Measurements from ENCODE around the gene SNRPN.

SNRPN gene

DNA sequence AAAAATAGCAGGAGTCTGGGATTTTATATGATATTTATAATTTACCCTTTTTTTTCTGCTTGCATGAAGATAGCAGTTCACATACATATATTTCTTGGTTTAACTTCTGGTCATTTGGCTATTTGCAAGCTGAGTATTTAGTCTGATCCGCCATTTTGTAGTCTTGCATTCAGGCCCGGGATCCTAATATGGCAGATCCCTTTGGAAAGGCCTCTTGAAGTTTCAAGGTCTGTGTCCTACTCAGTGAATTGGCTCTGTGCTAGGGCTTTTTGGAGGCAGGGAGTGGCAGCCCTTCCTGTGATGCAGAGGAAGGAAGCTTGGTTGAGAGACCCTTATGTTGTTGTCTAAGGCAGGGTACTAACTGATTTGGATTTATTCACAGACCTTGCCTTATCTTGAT is 2.9 kb downstream of the SNRPN start:
- Histone ChIP-seq H3K4me1 (ENCODE audit: control insufficient read depth, insufficient read depth, low read length) (no peaks in the 10 kb centered on the region), H3K36me3 (ENCODE audit: control insufficient read depth in 2 of 2, insufficient read depth in 1 of 2, low read length in 2 of 2) (no peaks in the 10 kb centered on the region), H3K27ac (ENCODE audit: extremely low read depth, low read depth, low read length) (no peak overlapping the region), H3K4me3 (ENCODE audit: low read depth, low read length) (no peak overlapping the region), H3K9me3 (ENCODE audit: control insufficient read depth, insufficient read depth, low read depth, low read length) (no peaks in the 10 kb centered on the region)
- POLR2A ChIA-PET: no interaction called here
- TF ChIP-seq, protein P1, sequence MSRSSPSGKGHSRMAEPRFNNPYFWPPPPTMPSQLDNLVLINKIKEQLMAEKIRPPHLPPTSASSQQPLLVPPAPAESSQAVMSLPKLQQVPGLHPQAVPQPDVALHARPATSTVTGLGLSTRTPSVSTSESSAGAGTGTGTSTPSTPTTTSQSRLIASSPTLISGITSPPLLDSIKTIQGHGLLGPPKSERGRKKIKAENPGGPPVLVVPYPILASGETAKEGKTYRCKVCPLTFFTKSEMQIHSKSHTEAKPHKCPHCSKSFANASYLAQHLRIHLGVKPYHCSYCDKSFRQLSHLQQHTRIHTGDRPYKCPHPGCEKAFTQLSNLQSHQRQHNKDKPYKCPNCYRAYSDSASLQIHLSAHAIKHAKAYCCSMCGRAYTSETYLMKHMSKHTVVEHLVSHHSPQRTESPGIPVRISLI (tag by site-specific recombination; IDR thresholded peaks at IDR 0.05): no peak
- TF ChIP-seq, protein P2, sequence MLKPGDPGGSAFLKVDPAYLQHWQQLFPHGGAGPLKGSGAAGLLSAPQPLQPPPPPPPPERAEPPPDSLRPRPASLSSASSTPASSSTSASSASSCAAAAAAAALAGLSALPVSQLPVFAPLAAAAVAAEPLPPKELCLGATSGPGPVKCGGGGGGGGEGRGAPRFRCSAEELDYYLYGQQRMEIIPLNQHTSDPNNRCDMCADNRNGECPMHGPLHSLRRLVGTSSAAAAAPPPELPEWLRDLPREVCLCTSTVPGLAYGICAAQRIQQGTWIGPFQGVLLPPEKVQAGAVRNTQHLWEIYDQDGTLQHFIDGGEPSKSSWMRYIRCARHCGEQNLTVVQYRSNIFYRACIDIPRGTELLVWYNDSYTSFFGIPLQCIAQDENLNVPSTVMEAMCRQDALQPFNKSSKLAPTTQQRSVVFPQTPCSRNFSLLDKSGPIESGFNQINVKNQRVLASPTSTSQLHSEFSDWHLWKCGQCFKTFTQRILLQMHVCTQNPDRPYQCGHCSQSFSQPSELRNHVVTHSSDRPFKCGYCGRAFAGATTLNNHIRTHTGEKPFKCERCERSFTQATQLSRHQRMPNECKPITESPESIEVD (tag by site-specific recombination; IDR thresholded peaks at IDR 0.05): no peak
- no peak for TF ChIP-seq GLI4 (tag by site-specific recombination; IDR thresholded peaks at IDR 0.05)
- TF ChIP-seq ZNF221 (tag by site-specific recombination; IDR thresholded peaks at IDR 0.05; ENCODE audit: borderline replicate concordance): no peak
- no peak for TF ChIP-seq ZNF677 (tag by site-specific recombination; IDR thresholded peaks at IDR 0.05)
- TF ChIP-seq ZNF324 (tag by site-specific recombination; IDR thresholded peaks at IDR 0.05): no peak
- TF ChIP-seq, protein P3, sequence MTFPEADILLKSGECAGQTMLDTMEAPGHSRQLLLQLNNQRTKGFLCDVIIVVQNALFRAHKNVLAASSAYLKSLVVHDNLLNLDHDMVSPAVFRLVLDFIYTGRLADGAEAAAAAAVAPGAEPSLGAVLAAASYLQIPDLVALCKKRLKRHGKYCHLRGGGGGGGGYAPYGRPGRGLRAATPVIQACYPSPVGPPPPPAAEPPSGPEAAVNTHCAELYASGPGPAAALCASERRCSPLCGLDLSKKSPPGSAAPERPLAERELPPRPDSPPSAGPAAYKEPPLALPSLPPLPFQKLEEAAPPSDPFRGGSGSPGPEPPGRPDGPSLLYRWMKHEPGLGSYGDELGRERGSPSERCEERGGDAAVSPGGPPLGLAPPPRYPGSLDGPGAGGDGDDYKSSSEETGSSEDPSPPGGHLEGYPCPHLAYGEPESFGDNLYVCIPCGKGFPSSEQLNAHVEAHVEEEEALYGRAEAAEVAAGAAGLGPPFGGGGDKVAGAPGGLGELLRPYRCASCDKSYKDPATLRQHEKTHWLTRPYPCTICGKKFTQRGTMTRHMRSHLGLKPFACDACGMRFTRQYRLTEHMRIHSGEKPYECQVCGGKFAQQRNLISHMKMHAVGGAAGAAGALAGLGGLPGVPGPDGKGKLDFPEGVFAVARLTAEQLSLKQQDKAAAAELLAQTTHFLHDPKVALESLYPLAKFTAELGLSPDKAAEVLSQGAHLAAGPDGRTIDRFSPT (tag by site-specific recombination; IDR thresholded peaks at IDR 0.05): no peak
- no peak for TF ChIP-seq ZNF433 (tag by site-specific recombination; IDR thresholded peaks at IDR 0.05; ENCODE audit: low read depth)
- TF ChIP-seq, protein P4, sequence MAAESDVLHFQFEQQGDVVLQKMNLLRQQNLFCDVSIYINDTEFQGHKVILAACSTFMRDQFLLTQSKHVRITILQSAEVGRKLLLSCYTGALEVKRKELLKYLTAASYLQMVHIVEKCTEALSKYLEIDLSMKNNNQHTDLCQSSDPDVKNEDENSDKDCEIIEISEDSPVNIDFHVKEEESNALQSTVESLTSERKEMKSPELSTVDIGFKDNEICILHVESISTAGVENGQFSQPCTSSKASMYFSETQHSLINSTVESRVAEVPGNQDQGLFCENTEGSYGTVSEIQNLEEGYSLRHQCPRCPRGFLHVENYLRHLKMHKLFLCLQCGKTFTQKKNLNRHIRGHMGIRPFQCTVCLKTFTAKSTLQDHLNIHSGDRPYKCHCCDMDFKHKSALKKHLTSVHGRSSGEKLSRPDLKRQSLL (tag by site-specific recombination; IDR thresholded peaks at IDR 0.05): no peak
- CTCF ChIA-PET: interaction anchor here (0.7 kb wide), 1 partner anchor 111 kb away, joined by 3 read pairs; no protein-coding TSS in a partner anchor

DNA sequence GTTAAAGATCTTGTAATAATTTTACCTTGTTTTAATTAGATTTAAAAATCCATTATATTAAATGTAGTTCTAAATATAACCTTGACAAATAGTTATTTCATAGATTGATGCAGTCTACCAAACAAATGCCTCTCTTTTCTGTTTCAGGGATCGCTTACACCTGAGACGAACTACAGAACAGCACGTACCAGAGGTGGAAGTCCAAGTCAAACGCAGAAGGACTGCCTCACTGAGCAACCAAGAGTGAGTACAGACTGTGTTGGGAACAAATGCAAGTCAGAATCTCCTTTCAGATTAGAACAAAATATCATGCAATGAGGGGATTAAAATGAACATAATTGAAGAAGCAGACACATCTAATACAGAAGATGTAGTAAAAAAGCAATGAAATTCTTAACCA is 7.2 kb downstream of the SNRPN start:
- Histone ChIP-seq H3K4me3 (ENCODE audit: low read depth, low read length) (no peak overlapping the region), H3K36me3 (ENCODE audit: control insufficient read depth in 2 of 2, insufficient read depth in 1 of 2, low read length in 2 of 2) (no peaks in the 10 kb centered on the region), H3K4me1 (ENCODE audit: control insufficient read depth, insufficient read depth, low read length) (no peaks in the 10 kb centered on the region), H3K27ac (ENCODE audit: extremely low read depth, low read depth, low read length) (no peak overlapping the region), H3K9me3 (ENCODE audit: control insufficient read depth, insufficient read depth, low read depth, low read length) (no peaks in the 10 kb centered on the region)
- CTCF ChIA-PET: no interaction called here
- POLR2A ChIA-PET: no interaction called here
- TF ChIP-seq ZNF548 (tag by site-specific recombination; IDR thresholded peaks at IDR 0.05) (no peak), YY2 (tag by site-specific recombination; IDR thresholded peaks at IDR 0.05) (no peak), ZSCAN23 (tag by site-specific recombination; IDR thresholded peaks at IDR 0.05) (no peak), HOXC10 (CRISPR knock-in tag; IDR thresholded peaks at IDR 0.05) (no peak), SP7 (tag by site-specific recombination; IDR thresholded peaks at IDR 0.05) (no peak), ZNF248 (tag by site-specific recombination; IDR thresholded peaks at IDR 0.05) (no peak), KLF10 (tag by site-specific recombination; IDR thresholded peaks at IDR 0.05) (no peak), ZNF146 (tag by site-specific recombination; IDR thresholded peaks at IDR 0.05) (no peak)
- TF ChIP-seq, protein P5, sequence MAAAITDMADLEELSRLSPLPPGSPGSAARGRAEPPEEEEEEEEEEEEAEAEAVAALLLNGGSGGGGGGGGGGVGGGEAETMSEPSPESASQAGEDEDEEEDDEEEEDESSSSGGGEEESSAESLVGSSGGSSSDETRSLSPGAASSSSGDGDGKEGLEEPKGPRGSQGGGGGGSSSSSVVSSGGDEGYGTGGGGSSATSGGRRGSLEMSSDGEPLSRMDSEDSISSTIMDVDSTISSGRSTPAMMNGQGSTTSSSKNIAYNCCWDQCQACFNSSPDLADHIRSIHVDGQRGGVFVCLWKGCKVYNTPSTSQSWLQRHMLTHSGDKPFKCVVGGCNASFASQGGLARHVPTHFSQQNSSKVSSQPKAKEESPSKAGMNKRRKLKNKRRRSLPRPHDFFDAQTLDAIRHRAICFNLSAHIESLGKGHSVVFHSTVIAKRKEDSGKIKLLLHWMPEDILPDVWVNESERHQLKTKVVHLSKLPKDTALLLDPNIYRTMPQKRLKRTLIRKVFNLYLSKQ (tag by site-specific recombination; IDR thresholded peaks at IDR 0.05; ENCODE audit: borderline replicate concordance): no peak
- TF ChIP-seq, protein P2 (tag by site-specific recombination; IDR thresholded peaks at IDR 0.05): no peak
- TF ChIP-seq, protein P6, sequence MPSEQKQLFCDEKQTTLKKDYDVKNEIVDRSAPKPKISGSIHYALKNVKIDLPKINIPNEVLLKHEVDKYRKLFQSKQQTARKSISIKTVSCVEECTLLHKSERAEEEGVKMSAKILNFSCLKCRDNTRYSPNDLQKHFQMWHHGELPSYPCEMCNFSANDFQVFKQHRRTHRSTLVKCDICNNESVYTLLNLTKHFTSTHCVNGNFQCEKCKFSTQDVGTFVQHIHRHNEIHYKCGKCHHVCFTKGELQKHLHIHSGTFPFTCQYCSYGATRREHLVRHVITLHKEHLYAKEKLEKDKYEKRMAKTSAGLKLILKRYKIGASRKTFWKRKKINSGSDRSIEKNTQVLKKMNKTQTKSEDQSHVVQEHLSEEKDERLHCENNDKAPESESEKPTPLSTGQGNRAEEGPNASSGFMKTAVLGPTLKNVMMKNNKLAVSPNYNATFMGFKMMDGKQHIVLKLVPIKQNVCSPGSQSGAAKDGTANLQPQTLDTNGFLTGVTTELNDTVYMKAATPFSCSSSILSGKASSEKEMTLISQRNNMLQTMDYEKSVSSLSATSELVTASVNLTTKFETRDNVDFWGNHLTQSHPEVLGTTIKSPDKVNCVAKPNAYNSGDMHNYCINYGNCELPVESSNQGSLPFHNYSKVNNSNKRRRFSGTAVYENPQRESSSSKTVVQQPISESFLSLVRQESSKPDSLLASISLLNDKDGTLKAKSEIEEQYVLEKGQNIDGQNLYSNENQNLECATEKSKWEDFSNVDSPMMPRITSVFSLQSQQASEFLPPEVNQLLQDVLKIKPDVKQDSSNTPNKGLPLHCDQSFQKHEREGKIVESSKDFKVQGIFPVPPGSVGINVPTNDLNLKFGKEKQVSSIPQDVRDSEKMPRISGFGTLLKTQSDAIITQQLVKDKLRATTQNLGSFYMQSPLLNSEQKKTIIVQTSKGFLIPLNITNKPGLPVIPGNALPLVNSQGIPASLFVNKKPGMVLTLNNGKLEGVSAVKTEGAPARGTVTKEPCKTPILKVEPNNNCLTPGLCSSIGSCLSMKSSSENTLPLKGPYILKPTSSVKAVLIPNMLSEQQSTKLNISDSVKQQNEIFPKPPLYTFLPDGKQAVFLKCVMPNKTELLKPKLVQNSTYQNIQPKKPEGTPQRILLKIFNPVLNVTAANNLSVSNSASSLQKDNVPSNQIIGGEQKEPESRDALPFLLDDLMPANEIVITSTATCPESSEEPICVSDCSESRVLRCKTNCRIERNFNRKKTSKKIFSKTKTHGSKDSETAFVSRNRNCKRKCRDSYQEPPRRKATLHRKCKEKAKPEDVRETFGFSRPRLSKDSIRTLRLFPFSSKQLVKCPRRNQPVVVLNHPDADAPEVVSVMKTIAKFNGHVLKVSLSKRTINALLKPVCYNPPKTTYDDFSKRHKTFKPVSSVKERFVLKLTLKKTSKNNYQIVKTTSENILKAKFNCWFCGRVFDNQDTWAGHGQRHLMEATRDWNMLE (tag by site-specific recombination; conservative IDR thresholded peaks at IDR 0.05; ENCODE audit: low read depth): no peak

All from HEK293 (cell line).